Activated CD4-positive, CD25-positive, alpha-beta regulatory T cell treated with anti-CD3 and anti-CD28 coated beads, Interleukin-2, amount 50 U/mL, for 24 hours (primary cell): ENCODE data around the gene MACF1.
"Not testable (repeated sequence)": the region's sequence is repeated elsewhere in the genome, so short reads cannot be mapped to it uniquely, and the experiment has no call there.

Experiments
- ATAC-seq, 2 donors: fragments of 150-1000 bp; cut with Tn5 transposase; one replicate each; pipeline ENCODE4 v1.10.0; 2021; ENCODE audit warnings: mild to moderate bottlenecking in 1 of 2, moderate library complexity in 1 of 2

Gene MACF1

DNA sequence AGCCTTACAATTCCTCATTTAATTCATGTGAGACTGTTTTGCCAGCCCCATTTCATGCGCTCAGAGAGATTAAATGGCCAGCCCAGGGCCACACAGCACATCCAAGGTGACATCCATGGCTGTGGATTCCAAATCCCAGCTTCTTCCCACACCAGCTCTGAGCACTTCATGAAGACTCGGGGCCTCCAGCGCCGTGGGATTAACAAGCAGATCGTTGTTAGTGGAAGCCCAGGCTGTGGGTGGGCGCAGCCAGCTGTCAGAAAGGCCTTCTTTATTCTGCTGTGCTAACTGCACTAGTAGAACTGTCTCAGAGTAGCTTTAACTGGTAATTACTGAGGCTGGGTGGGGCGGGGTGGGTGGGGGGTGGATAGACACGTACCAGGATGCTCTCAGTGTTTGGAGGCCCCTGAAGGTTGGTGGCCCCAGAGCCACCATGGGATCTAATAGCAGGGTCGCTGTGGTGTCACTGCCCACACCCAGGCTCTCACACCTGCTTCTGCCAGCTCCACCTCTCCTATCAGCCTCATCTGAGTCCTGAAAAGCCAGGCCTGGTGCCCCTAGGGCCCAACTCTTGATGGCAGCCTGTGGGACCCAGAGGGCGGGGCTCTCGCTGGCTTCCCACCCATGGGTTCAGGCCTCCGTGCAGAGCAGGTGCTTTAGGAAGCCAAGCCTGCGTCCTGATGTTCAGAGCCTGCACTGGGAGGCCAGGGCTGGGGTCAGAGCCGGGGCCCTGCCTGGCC, 290.3 kb downstream of the MACF1 start:
- ATAC-seq: no peak

DNA sequence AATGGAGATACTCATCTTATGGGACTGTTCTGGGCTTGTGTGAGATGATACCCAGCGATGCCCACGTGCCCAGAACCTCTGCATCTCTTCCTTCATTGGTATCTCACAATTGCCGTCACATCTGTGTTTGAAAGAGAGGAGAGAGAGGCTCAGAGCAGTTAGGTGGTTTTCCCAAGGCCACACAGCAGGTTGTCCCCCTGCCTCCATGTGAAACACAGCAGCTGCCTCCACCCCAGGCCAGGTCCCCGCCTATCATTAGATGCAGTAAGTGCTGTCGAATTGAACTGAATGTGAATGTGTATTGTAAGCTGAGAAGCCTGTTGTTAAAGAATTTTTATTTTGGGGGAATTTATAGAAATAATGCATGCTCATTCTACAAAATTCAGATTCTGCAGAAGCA, 292.0 kb downstream of the MACF1 start:
- ATAC-seq: not testable (repeated sequence)

DNA sequence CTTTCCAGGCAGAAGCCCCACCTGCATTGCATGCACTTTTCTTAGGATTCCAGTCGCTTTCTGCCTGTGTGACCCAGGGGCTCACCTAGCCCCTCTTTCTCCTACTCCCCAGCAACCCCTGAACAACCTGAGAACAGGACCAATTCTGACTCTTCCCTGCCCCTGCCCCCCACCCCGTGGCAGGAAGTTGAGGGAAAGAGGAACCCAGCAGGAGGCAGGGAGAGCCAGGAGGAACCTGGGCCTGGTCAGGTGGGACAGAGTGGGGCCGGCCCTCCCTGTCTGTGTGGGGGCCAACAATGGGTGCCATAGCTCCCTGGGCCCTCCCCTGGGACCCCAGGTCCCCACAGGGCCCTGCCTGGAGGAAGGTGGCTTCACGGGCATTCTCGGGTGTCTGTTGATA, 293.1 kb downstream of the MACF1 start:
- ATAC-seq: no peak

DNA sequence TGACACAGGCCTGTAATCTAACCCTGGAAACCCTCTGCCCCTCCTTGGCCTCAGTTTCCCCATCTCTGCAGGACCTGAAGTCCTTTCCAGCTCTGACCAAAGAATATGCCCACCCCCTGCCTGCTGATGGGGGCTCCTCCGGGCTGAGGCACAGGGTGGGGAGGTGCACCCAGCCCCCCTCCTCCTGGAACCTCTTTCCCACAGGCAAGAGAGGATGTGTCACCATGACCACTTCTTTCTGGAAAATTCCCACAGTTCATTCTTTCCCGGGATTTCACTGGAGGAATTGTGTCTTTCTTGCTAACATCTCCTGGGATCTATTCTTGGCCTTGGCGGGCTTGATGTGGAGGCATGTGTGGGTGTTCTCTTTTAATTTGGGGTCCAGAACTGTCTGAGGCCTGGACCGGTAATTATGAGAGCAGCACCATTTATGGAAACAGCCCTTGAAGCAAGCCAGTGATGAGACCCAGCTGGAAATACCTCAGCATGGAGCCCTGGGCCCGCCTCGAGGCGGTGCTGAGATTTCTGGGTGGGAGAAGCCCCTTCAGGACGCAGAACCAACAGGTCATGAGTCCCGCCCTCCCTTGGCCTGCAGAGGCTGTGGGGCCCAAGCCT, 293.7 kb downstream of the MACF1 start:
- not testable (repeated sequence) for ATAC-seq

DNA sequence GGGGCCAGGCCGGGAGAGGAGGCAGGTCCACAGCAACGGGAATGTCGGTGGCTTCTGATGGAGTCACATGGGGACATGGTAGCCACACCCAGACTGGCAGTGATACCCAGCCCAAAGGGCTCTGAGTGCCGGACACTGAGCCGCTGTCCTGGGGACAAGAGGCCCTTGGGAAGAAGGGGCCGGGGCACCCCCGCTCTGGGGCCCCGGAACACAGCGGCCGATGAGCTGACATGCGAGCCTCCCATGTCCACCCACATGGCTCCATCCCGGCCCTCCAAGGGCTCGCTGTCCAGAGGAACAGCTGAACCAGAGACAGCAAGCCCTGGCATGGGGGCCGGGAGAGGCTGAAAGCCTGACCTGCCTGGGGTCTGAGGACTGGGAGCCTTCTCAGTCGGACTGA, 294.3 kb downstream of the MACF1 start:
- not testable (repeated sequence) for ATAC-seq

DNA sequence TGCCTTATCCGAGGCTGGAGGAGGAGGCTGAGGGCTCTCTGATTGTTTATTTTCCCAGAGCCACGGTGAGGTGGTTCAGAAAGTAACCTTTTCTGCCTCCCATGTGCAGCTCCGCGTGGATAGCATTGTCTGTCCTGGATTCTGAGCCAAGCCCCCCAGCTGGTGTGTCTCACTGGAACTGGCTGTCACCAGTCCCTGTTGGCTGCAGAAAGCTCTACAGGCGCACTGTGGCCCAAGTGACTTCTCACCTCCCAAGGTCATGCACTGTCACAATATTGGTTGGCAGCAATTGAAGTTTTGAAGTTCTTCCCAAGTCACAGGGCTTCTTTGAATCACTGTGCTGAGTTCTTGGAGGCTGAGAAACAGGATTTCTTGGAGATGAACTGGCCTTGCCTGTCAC, 295.2 kb downstream of the MACF1 start:
- no peak for ATAC-seq

DNA sequence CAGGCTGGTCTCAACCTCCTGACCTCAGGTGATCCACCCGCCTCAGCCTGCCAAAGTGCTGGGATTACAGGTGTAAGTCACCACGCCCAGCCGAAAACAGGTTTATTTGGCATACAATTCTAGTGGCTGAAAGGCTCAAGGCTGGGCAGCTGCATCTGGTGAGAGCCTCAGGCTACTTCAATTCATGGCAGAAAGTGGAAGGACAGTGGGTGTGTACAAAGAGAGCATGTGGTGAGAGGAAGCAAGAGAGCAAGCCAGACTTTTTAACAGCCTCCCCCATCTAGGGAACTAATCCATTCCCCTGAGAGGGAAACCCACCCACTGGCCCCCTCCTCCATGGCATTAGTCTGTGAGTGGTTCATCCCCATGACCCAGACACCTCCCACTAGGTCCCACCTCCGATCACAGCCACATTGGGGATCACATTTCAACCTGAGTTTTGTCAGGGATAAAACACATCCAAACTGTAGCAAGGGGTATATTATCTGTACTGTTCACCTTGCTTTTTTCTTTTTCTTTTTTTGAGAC, 296.4 kb downstream of the MACF1 start:
- no peak for ATAC-seq

DNA sequence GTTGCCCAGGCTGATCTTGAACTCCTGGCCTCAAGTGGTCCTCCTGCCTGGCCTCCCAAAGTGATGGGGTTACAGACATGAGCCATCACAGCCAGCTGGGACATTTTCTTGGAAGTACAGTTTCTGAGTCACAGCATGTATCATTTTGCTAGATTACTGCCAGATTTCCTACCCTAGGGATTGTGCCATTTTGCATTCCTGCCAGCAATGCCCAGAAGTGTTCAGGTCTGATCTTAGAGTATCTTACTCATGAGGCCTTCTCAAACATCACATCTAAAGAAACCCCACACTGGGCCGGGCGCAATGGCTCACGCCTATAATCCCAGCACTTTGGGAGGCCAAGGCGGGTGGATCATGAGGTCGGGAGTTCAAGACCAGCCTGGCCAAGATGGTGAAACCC, 297.2 kb downstream of the MACF1 start:
- ATAC-seq: no peak

DNA sequence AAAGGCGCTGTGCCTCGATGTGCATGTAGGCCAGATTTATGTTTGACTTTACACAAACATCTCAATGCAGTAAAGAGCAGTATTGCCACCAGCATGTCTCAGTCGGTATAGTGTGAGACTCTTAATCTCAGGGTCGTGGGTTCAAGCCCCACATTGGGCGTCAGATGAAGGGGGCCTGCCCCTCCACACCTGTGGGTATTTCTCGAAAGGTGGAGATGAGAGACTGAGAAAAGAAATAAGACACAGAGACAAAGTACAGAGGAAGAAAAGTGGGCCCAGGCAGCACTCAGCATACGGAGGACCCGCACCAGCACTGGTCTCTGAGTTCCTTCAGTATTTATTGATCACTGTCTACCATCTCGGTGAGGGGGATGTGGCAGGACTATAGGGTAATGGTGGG, 299.9 kb downstream of the MACF1 start:
- not testable (repeated sequence) for ATAC-seq

DNA sequence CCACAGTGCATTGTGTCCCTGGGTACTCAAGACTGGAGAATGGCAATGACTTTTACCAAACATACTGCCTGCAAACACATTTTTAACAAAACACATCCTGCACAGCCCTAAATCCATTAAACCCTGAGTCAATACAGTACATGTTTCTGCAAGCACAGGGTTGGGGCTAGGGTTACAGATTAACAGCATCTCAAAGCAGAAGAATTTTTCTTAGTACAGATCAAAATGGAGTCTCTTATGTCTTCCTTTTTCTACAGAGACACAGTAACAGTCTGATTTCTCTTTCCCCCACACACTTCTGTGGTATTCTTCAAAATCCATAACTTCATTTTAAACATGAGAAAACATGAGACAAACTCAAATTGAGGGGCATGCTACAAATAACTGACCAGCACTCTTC, 300.8 kb downstream of the MACF1 start:
- no peak for ATAC-seq

DNA sequence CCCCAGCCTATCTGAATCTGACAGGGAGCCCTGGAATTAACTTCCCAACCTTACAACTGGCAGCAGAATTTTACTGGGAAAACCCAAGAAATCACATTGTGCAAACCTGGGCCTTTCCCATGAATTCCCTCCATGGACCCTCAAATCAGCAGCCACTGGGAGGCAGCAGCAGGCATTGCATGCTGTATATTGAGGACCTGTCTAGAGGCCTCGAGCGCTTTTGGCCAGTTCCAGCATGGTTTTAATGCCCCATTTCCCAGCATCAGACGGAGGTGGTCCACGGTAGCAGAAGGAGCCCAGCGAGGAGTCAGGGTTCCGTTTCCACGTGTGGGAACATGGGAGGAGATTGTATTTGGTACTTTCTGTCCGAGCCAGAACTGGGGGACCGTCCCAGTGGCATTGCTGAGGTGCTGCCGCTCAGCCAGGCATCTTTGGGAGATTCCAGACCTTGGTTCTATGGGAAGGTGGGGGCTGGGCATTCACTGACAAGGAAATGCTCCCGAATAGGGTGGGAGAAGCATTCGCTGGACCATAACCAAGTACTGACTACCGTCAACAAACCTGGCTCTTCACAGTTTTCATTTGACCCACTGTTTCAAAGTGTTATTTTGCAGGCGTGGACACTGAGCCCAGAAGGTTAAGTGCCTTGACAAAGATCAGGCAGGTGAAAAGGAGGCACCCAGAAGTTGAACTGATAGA, 302.9 kb downstream of the MACF1 start:
- ATAC-seq: no peak

DNA sequence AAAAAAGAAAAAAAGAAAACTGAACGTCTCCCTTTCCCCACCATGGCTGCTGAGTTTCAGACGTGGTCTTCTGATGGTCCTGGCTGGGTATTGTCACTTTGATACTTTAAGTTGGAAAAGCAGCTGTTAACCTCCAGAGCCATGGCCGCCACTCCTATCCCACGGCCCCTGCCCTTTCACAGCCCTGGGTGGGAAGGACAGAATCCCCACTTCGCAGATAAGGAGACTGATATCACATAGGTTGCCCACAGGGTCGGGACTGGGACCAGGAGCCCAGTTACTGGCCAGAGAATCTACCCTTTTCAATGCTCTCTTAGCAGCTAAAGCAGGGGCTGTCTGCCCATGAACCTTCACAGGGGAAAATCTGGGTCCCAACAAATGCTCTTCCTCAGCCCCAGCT, 303.8 kb downstream of the MACF1 start:
- ATAC-seq: no peak

DNA sequence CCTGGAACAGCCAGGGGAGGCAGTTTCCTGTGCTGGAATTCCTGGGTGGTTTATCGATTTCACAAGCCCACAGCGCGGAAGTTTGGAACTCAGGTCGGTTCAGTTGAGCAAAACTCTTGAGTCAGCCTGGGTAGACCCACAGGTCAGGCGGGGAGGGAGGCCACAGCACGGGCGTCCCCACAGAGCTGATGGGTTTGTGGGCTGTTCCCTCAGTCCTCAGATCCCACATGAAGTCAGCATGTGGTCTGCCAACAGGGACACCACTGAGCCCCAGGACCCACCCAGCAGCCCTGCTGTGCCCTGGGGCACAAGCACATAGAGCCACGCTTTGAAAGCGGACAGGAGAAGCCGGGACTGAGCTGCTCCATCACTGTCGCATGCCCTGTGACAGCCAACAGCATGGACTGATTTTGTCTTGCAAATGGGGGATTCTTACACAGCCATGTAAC, 304.4 kb downstream of the MACF1 start:
- ATAC-seq: no peak

DNA sequence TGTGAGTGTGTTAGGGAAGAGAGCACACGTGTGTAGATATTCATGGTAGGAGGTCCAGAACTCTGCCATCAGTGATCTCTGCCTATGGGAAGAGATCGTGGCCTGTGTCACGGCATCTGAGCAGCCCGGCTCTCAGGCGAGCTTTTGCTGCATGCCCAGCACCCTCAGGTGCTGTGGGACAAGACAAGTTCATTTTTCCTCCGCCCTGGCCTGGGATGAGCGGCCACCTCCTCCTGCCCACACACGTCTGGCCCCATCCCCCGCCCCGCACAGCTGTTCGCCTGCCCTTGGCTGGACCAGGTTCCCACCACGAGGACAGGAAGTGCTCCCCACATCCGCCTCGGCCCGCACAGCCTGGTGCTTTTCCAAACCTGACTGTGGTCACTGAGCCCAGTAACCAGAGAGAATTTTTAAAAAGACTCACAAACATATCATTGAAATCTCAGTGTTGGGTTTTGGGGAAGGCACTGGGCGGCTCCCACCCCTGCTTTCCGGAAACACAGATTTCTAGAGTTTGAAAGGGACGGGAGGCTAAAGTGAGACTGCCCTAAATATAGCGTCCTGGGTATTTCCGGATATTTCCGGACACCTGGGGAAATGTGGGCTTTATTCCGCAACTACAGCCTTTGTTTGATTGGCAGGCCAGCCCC, 305.0 kb downstream of the MACF1 start:
- ATAC-seq: peak in 1 of 2 donors; percentile 27

DNA sequence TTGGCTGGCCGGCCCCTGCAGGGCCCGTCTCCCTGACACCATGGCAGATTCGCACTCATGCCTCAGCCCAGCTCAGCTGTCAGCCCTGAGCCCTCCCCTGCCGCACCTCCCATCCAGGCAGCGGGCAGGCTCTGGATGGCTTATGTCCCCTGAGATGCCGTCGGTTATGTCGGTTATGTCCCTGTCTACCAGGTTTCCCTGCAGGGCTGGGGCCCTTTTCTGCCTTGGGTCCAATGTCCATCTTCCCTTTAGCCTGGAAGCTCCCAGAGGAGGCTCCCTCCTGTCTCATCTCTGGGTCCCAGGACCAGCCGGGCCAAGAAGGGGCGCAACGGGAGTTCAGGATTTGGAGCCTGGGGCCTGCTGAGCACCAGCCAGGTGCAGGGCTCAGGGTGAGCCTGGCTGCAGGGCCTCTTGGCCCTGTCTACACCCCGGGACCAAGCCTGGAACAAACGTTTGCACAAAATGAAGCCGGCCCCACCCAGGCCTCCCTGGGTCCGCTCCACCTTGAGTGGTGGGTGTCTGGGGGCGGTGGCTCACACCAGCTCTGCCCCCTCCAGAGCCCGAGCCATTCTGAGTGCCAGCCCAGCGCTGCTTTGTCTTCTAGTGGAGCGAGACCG, 306.2 kb downstream of the MACF1 start:
- ATAC-seq: not testable (repeated sequence)

DNA sequence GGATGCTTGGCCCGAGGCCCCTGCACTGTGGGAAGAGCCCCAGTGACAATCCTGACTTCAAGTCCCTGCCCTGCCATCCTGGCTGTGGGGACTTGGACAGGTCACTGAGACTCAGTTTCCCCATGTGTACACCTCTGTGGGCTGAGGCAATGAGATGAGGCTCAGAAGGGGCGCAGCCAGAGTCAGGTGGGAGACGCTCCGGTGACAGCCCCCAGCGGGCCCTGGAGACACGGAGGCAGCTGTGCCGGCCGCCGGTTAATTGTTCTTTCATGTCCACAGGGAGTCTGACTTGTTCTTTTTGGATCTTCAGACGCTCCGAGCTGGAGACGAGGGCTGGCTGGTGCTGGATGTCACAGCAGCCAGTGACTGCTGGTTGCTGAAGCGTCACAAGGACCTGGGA, 307.0 kb downstream of the MACF1 start:
- not testable (repeated sequence) for ATAC-seq

DNA sequence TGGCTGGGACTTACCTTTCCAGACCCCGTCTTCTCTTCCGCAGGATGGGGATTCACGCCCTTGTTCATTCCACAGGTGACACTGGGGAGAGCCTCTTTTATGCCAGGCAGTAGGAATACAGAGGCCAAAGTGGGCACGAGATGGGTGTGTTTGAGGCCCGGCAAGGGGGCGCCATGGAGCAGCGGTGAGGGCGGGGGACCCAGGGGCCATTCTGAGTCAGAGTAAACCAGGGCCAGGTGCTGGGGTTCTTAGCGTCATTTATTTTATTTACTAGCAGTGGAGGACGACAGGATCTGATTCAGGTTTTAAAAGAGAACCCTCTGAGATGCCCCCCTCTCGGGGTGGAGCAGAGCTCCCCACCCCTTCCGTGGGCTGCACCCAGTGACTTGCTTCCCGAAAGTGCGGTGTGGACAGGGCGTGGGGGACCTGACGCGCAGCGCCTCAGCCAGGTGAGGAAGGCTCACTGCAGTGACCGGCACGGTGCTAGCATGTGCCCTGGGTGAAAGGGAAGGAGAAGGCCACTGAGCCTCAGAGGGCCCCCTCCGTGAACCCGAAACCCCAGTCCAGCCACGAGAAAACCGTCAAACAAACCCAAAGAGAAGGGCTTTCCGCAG, 307.8 kb downstream of the MACF1 start:
- peak; percentile 19 to 20 for ATAC-seq

DNA sequence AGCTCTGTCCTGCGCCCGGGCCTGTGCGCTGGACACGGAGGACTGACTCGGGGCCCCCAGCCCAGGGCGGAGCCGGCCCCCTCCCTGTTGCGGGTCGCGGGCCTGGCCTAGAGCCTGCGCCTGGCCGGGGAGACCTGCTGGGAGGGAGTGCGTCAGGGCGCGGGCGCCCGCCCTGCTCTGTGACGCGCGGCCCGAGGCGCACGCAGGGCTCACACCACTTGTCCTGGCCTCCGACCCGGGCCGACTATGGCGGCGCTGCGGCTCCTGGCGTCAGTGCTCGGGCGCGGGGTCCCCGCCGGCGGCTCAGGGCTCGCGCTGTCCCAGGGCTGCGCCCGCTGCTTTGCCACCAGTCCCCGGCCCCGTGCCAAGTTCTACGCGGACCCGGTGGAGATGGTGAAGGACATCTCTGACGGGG, 310.2 kb downstream of the MACF1 start:
- peak; percentile 46 to 49 for ATAC-seq

DNA sequence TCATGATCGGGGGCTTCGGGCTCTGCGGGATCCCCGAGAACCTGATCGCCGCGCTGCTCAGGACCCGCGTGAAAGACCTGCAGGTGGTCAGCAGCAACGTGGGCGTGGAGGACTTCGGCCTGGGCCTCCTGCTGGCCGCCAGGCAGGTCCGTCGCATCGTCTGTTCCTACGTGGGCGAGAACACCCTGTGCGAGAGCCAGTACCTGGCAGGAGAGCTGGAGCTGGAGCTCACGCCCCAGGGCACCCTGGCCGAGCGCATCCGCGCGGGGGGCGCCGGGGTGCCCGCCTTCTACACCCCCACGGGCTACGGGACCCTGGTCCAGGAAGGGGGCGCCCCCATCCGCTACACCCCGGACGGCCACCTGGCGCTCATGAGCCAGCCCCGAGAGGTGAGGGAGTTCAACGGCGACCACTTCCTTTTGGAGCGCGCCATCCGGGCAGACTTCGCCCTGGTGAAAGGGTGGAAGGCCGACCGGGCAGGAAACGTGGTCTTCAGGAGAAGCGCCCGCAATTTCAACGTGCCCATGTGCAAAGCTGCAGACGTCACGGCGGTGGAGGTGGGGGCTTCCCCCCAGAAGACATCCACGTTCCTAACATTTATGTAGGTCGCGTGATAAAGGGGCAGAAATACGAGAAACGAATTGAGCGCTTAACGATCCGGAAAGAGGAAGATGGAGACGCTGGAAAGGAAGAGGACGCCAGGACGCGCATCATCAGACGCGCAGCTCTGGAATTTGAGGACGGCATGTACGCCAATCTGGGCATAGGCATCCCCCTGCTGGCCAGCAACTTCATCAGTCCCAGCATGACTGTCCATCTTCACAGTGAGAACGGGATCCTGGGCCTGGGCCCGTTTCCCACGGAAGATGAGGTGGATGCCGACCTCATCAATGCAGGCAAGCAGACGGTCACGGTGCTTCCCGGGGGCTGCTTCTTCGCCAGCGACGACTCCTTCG, 310.9 kb downstream of the MACF1 start:
- peak; percentile 39 to 49 for ATAC-seq

DNA sequence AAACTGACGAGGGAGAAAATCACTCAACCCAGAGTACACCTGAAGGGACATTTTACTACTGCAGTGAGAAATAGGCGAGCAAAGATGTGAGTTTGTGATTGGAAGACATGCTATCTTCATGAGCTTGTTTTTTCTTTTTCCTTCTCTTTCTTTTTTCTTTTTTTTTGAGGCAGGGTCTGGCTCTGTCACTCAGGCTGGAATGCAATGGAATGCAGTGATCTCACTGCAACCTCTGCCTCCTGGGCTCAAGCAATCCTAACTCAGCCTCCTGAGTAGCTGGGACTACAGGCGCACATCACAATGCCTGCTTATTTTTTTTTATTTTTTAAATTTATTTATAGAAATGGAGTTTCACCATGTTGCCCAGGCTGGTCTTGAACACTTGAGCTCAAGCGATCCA, 312.3 kb downstream of the MACF1 start:
- not testable (repeated sequence) for ATAC-seq

DNA sequence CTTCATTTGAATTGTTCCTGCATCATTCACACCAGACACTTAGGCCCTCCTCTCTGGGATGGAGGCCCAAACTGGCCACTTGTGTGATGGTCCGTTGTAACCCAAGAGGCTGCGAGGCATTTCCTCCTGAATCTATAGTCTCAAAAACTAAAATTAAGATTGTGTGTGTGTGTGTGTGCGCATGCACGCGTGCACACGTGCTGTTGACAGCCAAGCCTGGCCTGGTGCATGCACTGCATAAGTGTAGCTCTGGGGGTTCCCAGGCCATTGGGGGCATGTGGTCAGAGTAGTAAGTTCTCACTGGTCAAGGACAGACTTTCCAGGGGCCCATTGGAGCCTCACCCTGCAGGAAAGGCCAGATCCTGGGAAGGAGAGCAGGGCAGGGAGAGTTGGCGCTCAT, 313.4 kb downstream of the MACF1 start:
- ATAC-seq: not testable (repeated sequence)
